Esophagus muscularis mucosa (tissue), 4 donors: Measurements from ENCODE around the gene FILIP1L. TPM values are rescaled to one million over a fixed set of nuclear protein-coding genes. Genes with fewer than 3 reads are reported as not detected.

Experiments
- DNase-seq: peaks from one replicate; pipeline ENCODE4 v3.0.0-alpha.2; 2017; ENCODE audit errors: extremely low spot score
- H3K27ac ChIP-seq, 4 donors: fragments of 200-600 bp; sonication (generic); replicated peaks in 1 of 4; 1 replicate in 3 of 4; 2 replicates in 1 of 4; pipeline ENCODE4 v1.5.1; 2016 to 2019; ENCODE audit warnings: mild to moderate bottlenecking in 1 of 4
- H3K27me3 ChIP-seq, 4 donors: fragments of 200-600 bp; sonication (generic); one replicate each; pipeline versions ENCODE4 v1.5.1 to v1.6.0; 2016 to 2019
- H3K36me3 ChIP-seq, 4 donors: fragments of 200-600 bp; sonication (generic); one replicate each; pipeline ENCODE4 v1.5.1; 2016 to 2019
- H3K4me1 ChIP-seq, 4 donors: fragments of 200-600 bp; sonication (generic); one replicate each; pipeline ENCODE4 v1.5.1; 2016 to 2019
- H3K4me3 ChIP-seq, 4 donors: fragments of 200-600 bp; sonication (generic); 1 replicate in 2 of 4; 2 replicates in 2 of 4; pipeline ENCODE4 v1.5.1; 2016 to 2019; ENCODE audit warnings: mild to moderate bottlenecking in 4 of 4, moderate library complexity in 1 of 4
- H3K9me3 ChIP-seq, 4 donors: fragments of 200-600 bp; sonication (generic); 1 replicate in 3 of 4; 2 replicates in 1 of 4; pipeline ENCODE4 v1.5.1; 2016 to 2019
- CTCF ChIP-seq, 3 experiments: fragments of 200-600 bp in 2 of 3; fragments of 450-650 bp in 1 of 3; sonication (generic) in 2 of 3; IDR thresholded peaks; one replicate each; pipeline ENCODE4 v1.5.1; 2017 to 2019; ENCODE audit warnings: antibody characterized with exemption in 3 of 3, mild to moderate bottlenecking in 2 of 3, moderate library complexity in 1 of 3
- EP300 ChIP-seq: sonication (generic); formaldehyde crosslinking; IDR thresholded peaks from one replicate; pipeline ENCODE4 v1.6.1; 2017; ENCODE audit warnings: antibody characterized with exemption
- POLR2A ChIP-seq: fragments of 450-650 bp; IDR thresholded peaks from one replicate; pipeline ENCODE4 v1.6.1; 2017; ENCODE audit warnings: antibody characterized with exemption, moderate library complexity, mild to moderate bottlenecking, low read depth
- POLR2AphosphoS5 ChIP-seq, 2 donors: sonication (generic); formaldehyde crosslinking; IDR thresholded peaks; one replicate each; pipeline ENCODE4 v1.6.1; 2017; ENCODE audit warnings: antibody characterized with exemption in 2 of 2
- WGBS: methylation state at CpG from one replicate; pipeline ENCODE4 v1.1.5; 2018; 5-methylcytosine and 5-hydroxymethylcytosine counted together
- intact Hi-C: fragments of 100-400 bp; cut with DNase I; formaldehyde crosslinking; loops from one replicate; pipeline ENCODE4 v1.15.1; 2023
- total RNA-seq, 4 donors: library from RNA; depleted of rRNA; stranded (reverse); fragments of >200 nt; gene quantifications; one replicate each; pipeline versions ENCODE4 v1.1.0 to v1.2.1, GENCODE V29; 2016

Gene FILIP1L
- total RNA-seq, 4 donors from 2014 or later: 120 to 134 (median 127) TPM

GRCh38 chr3:100073049-100073713 is 41.1 kb downstream of the FILIP1L start:
- intact Hi-C loops: no loop called here
- Histone ChIP-seq H3K4me3 (no peak overlapping the region), H3K4me1 (peaks cover 35 to 54% (median 43%) of the 10 kb centered on the region in 4 donors), H3K36me3 (no peaks in the 10 kb centered on the region), H3K9me3 (no peaks in the 10 kb centered on the region), H3K27me3 (no peaks in the 10 kb centered on the region), H3K27ac (peak overlapping the region; percentile 50 to 62 (median 58))
- WGBS: 64% methylated on average over 1 of the region's 1 CpG
- no peak for DNase-seq
- TF ChIP-seq CTCF (IDR thresholded peaks at IDR 0.05) (no peak), POLR2AphosphoS5 (IDR thresholded peaks at IDR 0.05) (no peak), POLR2A (no peak), EP300 (no peak)

- Histone ChIP-seq H3K36me3 (no peaks in the 10 kb centered on the region), H3K4me1 (peaks cover 34 to 54% (median 42%) of the 10 kb centered on the region in 4 donors), H3K27ac (no peak overlapping the region), H3K27me3 (no peaks in the 10 kb centered on the region), H3K9me3 (no peaks in the 10 kb centered on the region), H3K4me3 (no peak overlapping the region)
- intact Hi-C loops: no loop called here
- TF ChIP-seq POLR2AphosphoS5 (IDR thresholded peaks at IDR 0.05): peak in 1 of 2 donors; percentile 35
- TF ChIP-seq EP300: no peak
- 91% methylated on average over 3 of the region's 3 CpGs for WGBS
- DNase-seq: no peak
Measured at GRCh38 chr3:100072326-100073048, 41.8 kb downstream of the FILIP1L start.

GRCh38 chr3:100069472-100069871 is 44.8 kb downstream of the FILIP1L start:
- WGBS: 75% methylated on average over 3 of the region's 3 CpGs
- no peak overlapping the region for H3K4me3 ChIP-seq
- H3K27ac ChIP-seq: peak overlapping the region in 2 of 4 donors; percentile 22 to 51
- no peaks in the 10 kb centered on the region for H3K36me3 ChIP-seq
- intact Hi-C loops: loop anchor here (5.0 kb wide), 1 partner anchor 183 kb away; no protein-coding TSS in a partner anchor
- DNase-seq: no peak
- H3K4me1 ChIP-seq: peaks cover 13 to 38% (median 30%) of the 10 kb centered on the region in 4 donors
- no peaks in the 10 kb centered on the region for H3K9me3 ChIP-seq
- TF ChIP-seq POLR2AphosphoS5 (IDR thresholded peaks at IDR 0.05) (no peak), EP300 (no peak), POLR2A (no peak), CTCF (IDR thresholded peaks at IDR 0.05) (no peak)
- H3K27me3 ChIP-seq: no peaks in the 10 kb centered on the region

GRCh38 chr3:100068826-100069225 is 45.5 kb downstream of the FILIP1L start:
- Histone ChIP-seq H3K4me3 (no peak overlapping the region), H3K36me3 (no peaks in the 10 kb centered on the region), H3K9me3 (no peaks in the 10 kb centered on the region), H3K27me3 (no peaks in the 10 kb centered on the region), H3K27ac (peak overlapping the region in 2 of 4 donors; percentile 16 to 51), H3K4me1 (peaks cover 13 to 38% (median 31%) of the 10 kb centered on the region in 4 donors)
- no peak for DNase-seq
- intact Hi-C loops: loop anchor here (5.0 kb wide), 1 partner anchor 183 kb away; no protein-coding TSS in a partner anchor
- 28% methylated on average over 5 of the region's 5 CpGs for WGBS
- peak; percentile 73 to 78 (median 74) for TF ChIP-seq CTCF (IDR thresholded peaks at IDR 0.05)
- TF ChIP-seq EP300: no peak
- TF ChIP-seq POLR2AphosphoS5 (IDR thresholded peaks at IDR 0.05): peak in 1 of 2 donors; percentile 52
- no peak for TF ChIP-seq POLR2A

- H3K9me3 ChIP-seq: no peaks in the 10 kb centered on the region
- H3K27me3 ChIP-seq: no peaks in the 10 kb centered on the region
- TF ChIP-seq CTCF (IDR thresholded peaks at IDR 0.05): no peak
- no peak for TF ChIP-seq POLR2A
- TF ChIP-seq POLR2AphosphoS5 (IDR thresholded peaks at IDR 0.05): no peak
- no peak for TF ChIP-seq EP300
- no peak overlapping the region for H3K27ac ChIP-seq
- intact Hi-C loops: loop anchor here (5.0 kb wide), 1 partner anchor 185 kb away; no protein-coding TSS in a partner anchor
- DNase-seq: no peak
- H3K36me3 ChIP-seq: no peaks in the 10 kb centered on the region
- peaks cover 13 to 37% (median 29%) of the 10 kb centered on the region in 4 donors for H3K4me1 ChIP-seq
- H3K4me3 ChIP-seq: no peak overlapping the region
Measured at GRCh38 chr3:100067589-100067988, 46.7 kb downstream of the FILIP1L start.
